ENCODE measurements around the gene VAC14. TPM values are rescaled to one million over a fixed set of nuclear protein-coding genes. Genes with fewer than 3 reads are reported as not detected.

Gene VAC14
- total RNA-seq, 4 donors from 2014 or later: 23.5 to 44.1 (median 29.8) TPM

DNA sequence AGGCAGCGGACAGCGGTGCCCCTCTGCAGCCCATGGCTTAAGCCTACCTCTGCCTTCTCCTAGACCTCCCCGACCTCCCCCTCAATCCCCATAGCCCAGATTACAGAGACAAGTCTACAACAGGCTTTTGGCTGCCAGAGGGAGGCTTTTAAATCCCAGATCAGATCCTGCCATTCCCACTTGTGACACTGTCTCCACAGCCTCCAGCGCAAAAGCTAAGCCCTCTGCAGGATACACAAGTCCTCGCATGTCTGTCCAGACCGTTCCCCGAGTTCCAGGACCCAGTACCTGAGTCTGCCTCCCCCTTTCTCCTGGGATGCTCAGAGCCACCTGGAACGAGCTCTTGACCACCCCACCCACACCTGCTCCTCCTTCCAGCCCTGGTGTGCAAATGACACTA is 31.2 kb downstream of the VAC14 start:
- ATAC-seq: no peak
- Histone ChIP-seq H3K4me3 (no peak overlapping the region), H3K9me3 (no peaks in the 10 kb centered on the region), H3K27me3 (no peaks in the 10 kb centered on the region), H3K27ac (no peak overlapping the region), H3K4me1 (peaks cover 0 to 14% (median 0%) of the 10 kb centered on the region in 3 donors), H3K36me3 (peaks cover 0 to 86% of the 10 kb centered on the region in 2 donors)
- 87 to 95% methylated on average over 3 to 4 of the region's 8 CpGs for WGBS, 2 donors (ENCODE audit: low coverage in 1 of 2)
- TF ChIP-seq EP300 (IDR thresholded peaks at IDR 0.05) (no peak), POLR2AphosphoS5 (IDR thresholded peaks at IDR 0.05) (no peak), POLR2A (IDR thresholded peaks at IDR 0.05) (no peak), CTCF (IDR thresholded peaks at IDR 0.05) (no peak)

- TF ChIP-seq POLR2AphosphoS5 (IDR thresholded peaks at IDR 0.05) (no peak), EP300 (IDR thresholded peaks at IDR 0.05) (no peak), POLR2A (IDR thresholded peaks at IDR 0.05) (no peak), CTCF (IDR thresholded peaks at IDR 0.05) (no peak)
- no peak overlapping the region for H3K27ac ChIP-seq
- 80 to 100% methylated on average over 1 of the region's 8 CpGs for WGBS, 2 donors (ENCODE audit: low coverage in 1 of 2)
- no peak overlapping the region for H3K4me3 ChIP-seq
- H3K4me1 ChIP-seq: peaks cover 0 to 14% (median 0%) of the 10 kb centered on the region in 3 donors
- no peak for ATAC-seq
- no peaks in the 10 kb centered on the region for H3K27me3 ChIP-seq
- H3K9me3 ChIP-seq: no peaks in the 10 kb centered on the region
- H3K36me3 ChIP-seq: peaks cover 0 to 87% of the 10 kb centered on the region in 2 donors
Observed at GRCh38 chr16:70769131-70769530, 31.8 kb downstream of the VAC14 start.

DNA sequence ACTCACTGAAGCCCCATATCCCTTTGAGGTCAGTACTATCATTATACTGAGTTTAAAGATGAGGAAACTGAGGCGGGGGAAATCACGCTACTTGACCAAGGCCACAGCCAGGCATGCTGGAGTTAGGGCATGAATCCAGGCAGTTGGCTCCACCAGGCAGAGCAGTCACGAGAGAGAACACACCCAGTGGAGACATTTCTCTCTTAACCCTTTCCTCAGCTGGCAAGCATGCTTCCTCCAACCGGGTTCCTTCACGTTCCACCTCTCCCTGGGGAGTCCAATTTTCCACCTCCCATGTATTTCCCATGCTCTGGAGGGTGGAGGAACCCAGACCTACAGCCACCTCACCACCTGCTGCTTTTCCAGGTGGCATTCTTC is 32.8 kb downstream of the VAC14 start:
- TF ChIP-seq POLR2AphosphoS5 (IDR thresholded peaks at IDR 0.05): no peak
- TF ChIP-seq CTCF (IDR thresholded peaks at IDR 0.05): no peak
- no peak for TF ChIP-seq POLR2A (IDR thresholded peaks at IDR 0.05)
- no peak for TF ChIP-seq EP300 (IDR thresholded peaks at IDR 0.05)
- peaks cover 0 to 14% (median 0%) of the 10 kb centered on the region in 3 donors for H3K4me1 ChIP-seq
- H3K27ac ChIP-seq: no peak overlapping the region
- ATAC-seq: no peak
- peaks cover 0 to 84% of the 10 kb centered on the region in 2 donors for H3K36me3 ChIP-seq
- no peaks in the 10 kb centered on the region for H3K9me3 ChIP-seq
- 0 to 55% methylated on average over 1 to 4 of the region's 5 CpGs for WGBS, 2 donors (ENCODE audit: low coverage in 1 of 2)
- H3K4me3 ChIP-seq: no peak overlapping the region
- H3K27me3 ChIP-seq: no peaks in the 10 kb centered on the region

DNA sequence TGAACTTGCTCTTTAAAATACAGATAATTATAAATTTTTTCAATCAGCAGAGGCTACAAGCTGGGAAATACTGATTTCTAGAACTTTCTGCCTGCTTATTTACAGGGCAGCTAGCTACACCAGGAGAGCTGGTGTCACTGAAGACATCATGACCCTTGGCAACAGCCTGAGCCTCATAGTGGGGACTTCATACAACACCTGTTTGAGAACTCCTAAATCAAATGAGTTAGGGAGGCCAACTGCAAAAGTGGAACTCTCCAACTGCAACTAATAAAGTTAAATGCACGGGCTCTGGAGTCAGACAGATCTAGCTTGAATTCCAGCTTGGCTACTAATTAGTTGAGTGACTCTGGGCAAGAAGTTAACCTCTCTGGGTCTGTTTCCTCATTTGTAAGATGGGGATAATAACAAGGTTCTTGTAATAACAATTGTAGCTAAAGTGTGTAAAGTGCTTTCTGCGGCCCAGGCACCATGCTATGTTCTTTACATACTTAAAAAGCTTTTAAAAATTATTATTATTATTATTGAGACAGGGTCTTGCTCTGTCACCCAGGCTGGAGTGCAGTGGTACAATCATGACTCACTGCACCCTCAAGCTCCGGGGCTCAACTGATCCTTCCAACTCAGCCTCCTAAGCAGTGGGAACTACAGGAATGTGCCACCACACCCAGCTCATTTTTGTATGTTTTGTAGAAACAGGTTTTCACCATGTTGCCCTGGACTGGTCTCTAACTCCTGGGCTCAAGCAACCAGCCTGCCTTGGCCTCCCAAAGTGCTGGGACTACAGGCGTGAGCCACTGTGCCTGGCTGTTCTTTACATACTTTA is 33.4 kb downstream of the VAC14 start:
- no peak overlapping the region for H3K27ac ChIP-seq
- H3K36me3 ChIP-seq: peaks cover 0 to 84% of the 10 kb centered on the region in 2 donors
- WGBS, 2 donors (ENCODE audit: low coverage in 1 of 2): 61 to 87% methylated on average over 4 of the region's 4 CpGs
- H3K4me3 ChIP-seq: no peak overlapping the region
- peaks cover 0 to 14% (median 0%) of the 10 kb centered on the region in 3 donors for H3K4me1 ChIP-seq
- no peak for TF ChIP-seq EP300 (IDR thresholded peaks at IDR 0.05)
- TF ChIP-seq POLR2AphosphoS5 (IDR thresholded peaks at IDR 0.05): no peak
- no peak for TF ChIP-seq POLR2A (IDR thresholded peaks at IDR 0.05)
- no peak for TF ChIP-seq CTCF (IDR thresholded peaks at IDR 0.05)
- no peaks in the 10 kb centered on the region for H3K9me3 ChIP-seq
- no peaks in the 10 kb centered on the region for H3K27me3 ChIP-seq
- ATAC-seq: no peak

GRCh38 chr16:70766658-70767057 is 34.3 kb downstream of the VAC14 start:
- peaks cover 0 to 14% (median 0%) of the 10 kb centered on the region in 3 donors for H3K4me1 ChIP-seq
- H3K27me3 ChIP-seq: no peaks in the 10 kb centered on the region
- H3K27ac ChIP-seq: no peak overlapping the region
- H3K9me3 ChIP-seq: no peaks in the 10 kb centered on the region
- peaks cover 0 to 84% of the 10 kb centered on the region in 2 donors for H3K36me3 ChIP-seq
- H3K4me3 ChIP-seq: no peak overlapping the region
- 90 to 100% methylated on average over 1 to 2 of the region's 4 CpGs for WGBS, 2 donors (ENCODE audit: low coverage in 1 of 2)
- TF ChIP-seq CTCF (IDR thresholded peaks at IDR 0.05): no peak
- no peak for TF ChIP-seq EP300 (IDR thresholded peaks at IDR 0.05)
- TF ChIP-seq POLR2AphosphoS5 (IDR thresholded peaks at IDR 0.05): no peak
- TF ChIP-seq POLR2A (IDR thresholded peaks at IDR 0.05): no peak
- ATAC-seq: no peak
